ENCODE measurements around the gene PDIK1L. TPM values are rescaled to one million over a fixed set of nuclear protein-coding genes. Genes with fewer than 3 reads are reported as not detected.

PDIK1L gene
- total and polyA plus RNA-seq, 7 experiments from 2014 or later, result 4.7 to 29.6 (median 10.9) TPM

GRCh38 chr1:26079178-26079563 lies 32.5 kb upstream of the PDIK1L start:
- H3K36me3 ChIP-seq (ENCODE audit: control insufficient read depth in 2 of 3, insufficient read depth in 3 of 3, low read length in 3 of 3), result no peaks in the 10 kb centered on the region
- no peak overlapping the region for H3K4me3 ChIP-seq (ENCODE audit: low read length)
- Mint-ChIP-seq H3K36me3 (peaks cover 0 to 2% (median 0%) of the 10 kb centered on the region in 5 donors), H3K4me1 (peaks cover 6 to 13% (median 8%) of the 10 kb centered on the region in 7 donors), H3K27me3 (peaks cover 6 to 53% (median 17%) of the 10 kb centered on the region in 5 donors), H3K9me3 (peaks cover 0 to 1% (median 0%) of the 10 kb centered on the region in 11 donors), H3K27ac (no peak overlapping the region), H3K4me3 (no peak overlapping the region)
- H3K4me1 ChIP-seq (ENCODE audit: control insufficient read depth in 2 of 2, insufficient read depth in 2 of 2, low read length in 2 of 2), result no peaks in the 10 kb centered on the region
- no peak overlapping the region for H3K27ac ChIP-seq (ENCODE audit: low read depth, low read length)
- H3K9me3 ChIP-seq (ENCODE audit: control insufficient read depth in 2 of 3, low read length in 3 of 3), result no peaks in the 10 kb centered on the region
- no peak for DNase-seq
- H3K27me3 ChIP-seq (ENCODE audit: control insufficient read depth in 2 of 2, insufficient read depth in 2 of 2, low read length in 2 of 2), result no peaks in the 10 kb centered on the region
- intact Hi-C loops (cut with micrococcal nuclease), result no loop called here
- no peak for ATAC-seq
- POLR2A ChIA-PET, result no interaction called here
- CTCF ChIA-PET, result no interaction called here

- Mint-ChIP-seq H3K36me3 (peaks cover 0 to 4% (median 0%) of the 10 kb centered on the region in 5 donors), H3K4me1 (peaks cover 6 to 13% (median 8%) of the 10 kb centered on the region in 7 donors), H3K27me3 (peaks cover 5 to 56% (median 20%) of the 10 kb centered on the region in 5 donors), H3K27ac (no peak overlapping the region), H3K9me3 (peaks cover 0 to 1% (median 0%) of the 10 kb centered on the region in 11 donors), H3K4me3 (no peak overlapping the region)
- H3K9me3 ChIP-seq (ENCODE audit: control insufficient read depth in 2 of 3, low read length in 3 of 3), result no peaks in the 10 kb centered on the region
- intact Hi-C loops (cut with micrococcal nuclease), result no loop called here
- ATAC-seq (no peak), DNase-seq (no peak)
- H3K4me3 ChIP-seq (ENCODE audit: low read length), result no peak overlapping the region
- H3K36me3 ChIP-seq (ENCODE audit: control insufficient read depth in 2 of 3, insufficient read depth in 3 of 3, low read length in 3 of 3), result no peaks in the 10 kb centered on the region
- ChIA-PET POLR2A (no interaction called here), CTCF (interaction anchor here (1.1 kb wide), 1 partner anchor 9 kb away, joined by 4 read pairs; no protein-coding TSS in a partner anchor)
- no peaks in the 10 kb centered on the region for H3K27me3 ChIP-seq (ENCODE audit: control insufficient read depth in 2 of 2, insufficient read depth in 2 of 2, low read length in 2 of 2)
- no peaks in the 10 kb centered on the region for H3K4me1 ChIP-seq (ENCODE audit: control insufficient read depth in 2 of 2, insufficient read depth in 2 of 2, low read length in 2 of 2)
- no peak overlapping the region for H3K27ac ChIP-seq (ENCODE audit: low read depth, low read length)
Measured at GRCh38 chr1:26079960-26080814, 31.4 kb upstream of the PDIK1L start.

- POLR2A ChIA-PET, result no interaction called here
- peaks cover 0 to 1% (median 0%) of the 10 kb centered on the region in 11 donors for H3K9me3 Mint-ChIP-seq
- Histone ChIP-seq H3K4me3 (ENCODE audit: low read length) (no peak overlapping the region), H3K27me3 (ENCODE audit: control insufficient read depth in 2 of 2, insufficient read depth in 2 of 2, low read length in 2 of 2) (no peaks in the 10 kb centered on the region), H3K27ac (ENCODE audit: low read depth, low read length) (no peak overlapping the region), H3K4me1 (ENCODE audit: control insufficient read depth in 2 of 2, insufficient read depth in 2 of 2, low read length in 2 of 2) (no peaks in the 10 kb centered on the region), H3K36me3 (ENCODE audit: control insufficient read depth in 2 of 3, insufficient read depth in 3 of 3, low read length in 3 of 3) (no peaks in the 10 kb centered on the region), H3K9me3 (ENCODE audit: control insufficient read depth in 2 of 3, low read length in 3 of 3) (no peaks in the 10 kb centered on the region)
- CTCF ChIA-PET, result no interaction called here
- no peak overlapping the region for H3K27ac Mint-ChIP-seq
- ATAC-seq (no peak), DNase-seq (no peak)
- peaks cover 0 to 5% (median 0%) of the 10 kb centered on the region in 7 donors for H3K4me1 Mint-ChIP-seq
- H3K4me3 Mint-ChIP-seq, result no peak overlapping the region
- peaks cover 0 to 4% (median 0%) of the 10 kb centered on the region in 5 donors for H3K36me3 Mint-ChIP-seq
- intact Hi-C loops (cut with micrococcal nuclease), result no loop called here
- H3K27me3 Mint-ChIP-seq, result peaks cover 8 to 54% (median 26%) of the 10 kb centered on the region in 5 donors
Measured at GRCh38 chr1:26081267-26082019, 30.2 kb upstream of the PDIK1L start.

- no peaks in the 10 kb centered on the region for H3K9me3 ChIP-seq (ENCODE audit: control insufficient read depth in 2 of 3, low read length in 3 of 3)
- no peak overlapping the region for H3K4me3 ChIP-seq (ENCODE audit: low read length)
- Mint-ChIP-seq H3K4me3 (no peak overlapping the region), H3K27me3 (peaks cover 8 to 51% (median 24%) of the 10 kb centered on the region in 5 donors), H3K36me3 (peaks cover 0 to 4% (median 0%) of the 10 kb centered on the region in 5 donors), H3K9me3 (peaks cover 0 to 1% (median 0%) of the 10 kb centered on the region in 11 donors), H3K27ac (no peak overlapping the region), H3K4me1 (peaks cover 0 to 5% (median 0%) of the 10 kb centered on the region in 7 donors)
- DNase-seq (no peak), ATAC-seq (no peak)
- no peaks in the 10 kb centered on the region for H3K4me1 ChIP-seq (ENCODE audit: control insufficient read depth in 2 of 2, insufficient read depth in 2 of 2, low read length in 2 of 2)
- POLR2A ChIA-PET, result no interaction called here
- intact Hi-C loops (cut with micrococcal nuclease), result no loop called here
- H3K36me3 ChIP-seq (ENCODE audit: control insufficient read depth in 2 of 3, insufficient read depth in 3 of 3, low read length in 3 of 3), result no peaks in the 10 kb centered on the region
- no peaks in the 10 kb centered on the region for H3K27me3 ChIP-seq (ENCODE audit: control insufficient read depth in 2 of 2, insufficient read depth in 2 of 2, low read length in 2 of 2)
- CTCF ChIA-PET, result interaction anchor here (0.7 kb wide), 1 partner anchor 388 kb away, joined by 4 read pairs; no protein-coding TSS in a partner anchor
- no peak overlapping the region for H3K27ac ChIP-seq (ENCODE audit: low read depth, low read length)
Measured at GRCh38 chr1:26082020-26082350, 29.6 kb upstream of the PDIK1L start.

- Histone ChIP-seq H3K36me3 (ENCODE audit: control insufficient read depth in 2 of 3, insufficient read depth in 3 of 3, low read length in 3 of 3) (no peaks in the 10 kb centered on the region), H3K9me3 (ENCODE audit: control insufficient read depth in 2 of 3, low read length in 3 of 3) (no peaks in the 10 kb centered on the region), H3K4me1 (ENCODE audit: control insufficient read depth in 2 of 2, insufficient read depth in 2 of 2, low read length in 2 of 2) (no peaks in the 10 kb centered on the region), H3K27me3 (ENCODE audit: control insufficient read depth in 2 of 2, insufficient read depth in 2 of 2, low read length in 2 of 2) (no peaks in the 10 kb centered on the region), H3K4me3 (ENCODE audit: low read length) (no peak overlapping the region), H3K27ac (ENCODE audit: low read depth, low read length) (no peak overlapping the region)
- ChIA-PET POLR2A (no interaction called here), CTCF (interaction anchor here (1.1 kb wide), 1 partner anchor 49 kb away, joined by 3 read pairs; no protein-coding TSS in a partner anchor)
- DNase-seq (no peak), ATAC-seq (no peak)
- Mint-ChIP-seq H3K27ac (no peak overlapping the region), H3K4me1 (peaks cover 0 to 5% (median 0%) of the 10 kb centered on the region in 7 donors), H3K36me3 (peaks cover 0 to 4% (median 0%) of the 10 kb centered on the region in 5 donors), H3K4me3 (no peak overlapping the region), H3K27me3 (peaks cover 8 to 41% (median 24%) of the 10 kb centered on the region in 5 donors), H3K9me3 (no peaks in the 10 kb centered on the region)
- intact Hi-C loops (cut with micrococcal nuclease), result no loop called here
Measured at GRCh38 chr1:26083208-26083607, 28.4 kb upstream of the PDIK1L start.

GRCh38 chr1:26084091-26084561 lies 27.5 kb upstream of the PDIK1L start:
- H3K4me3 Mint-ChIP-seq, result peak overlapping the region in 1 of 10 donors; percentile 56
- intact Hi-C loops (cut with micrococcal nuclease), result no loop called here
- DNase-seq (no peak), ATAC-seq (no peak)
- Histone ChIP-seq H3K9me3 (ENCODE audit: control insufficient read depth in 2 of 3, low read length in 3 of 3) (no peaks in the 10 kb centered on the region), H3K36me3 (ENCODE audit: control insufficient read depth in 2 of 3, insufficient read depth in 3 of 3, low read length in 3 of 3) (no peaks in the 10 kb centered on the region), H3K4me1 (ENCODE audit: control insufficient read depth in 2 of 2, insufficient read depth in 2 of 2, low read length in 2 of 2) (no peaks in the 10 kb centered on the region), H3K4me3 (ENCODE audit: low read length) (no peak overlapping the region), H3K27ac (ENCODE audit: low read depth, low read length) (no peak overlapping the region), H3K27me3 (ENCODE audit: control insufficient read depth in 2 of 2, insufficient read depth in 2 of 2, low read length in 2 of 2) (no peaks in the 10 kb centered on the region)
- peaks cover 0 to 4% (median 0%) of the 10 kb centered on the region in 5 donors for H3K36me3 Mint-ChIP-seq
- CTCF ChIA-PET, result interaction anchor here (0.7 to 1.1 kb wide), 2 partner anchors 50 to 215 kb away, joined by 3 read pairs; no protein-coding TSS in a partner anchor
- H3K27ac Mint-ChIP-seq, result no peak overlapping the region
- POLR2A ChIA-PET, result interaction anchor here (0.6 kb wide), 1 partner anchor 112 kb away, joined by 4 read pairs; no protein-coding TSS in a partner anchor
- H3K4me1 Mint-ChIP-seq, result peaks cover 0 to 5% (median 0%) of the 10 kb centered on the region in 7 donors
- no peaks in the 10 kb centered on the region for H3K9me3 Mint-ChIP-seq
- peaks cover 8 to 35% (median 19%) of the 10 kb centered on the region in 5 donors for H3K27me3 Mint-ChIP-seq
